ENCODE data around the gene PARVA. TPM values are rescaled to one million over a fixed set of nuclear protein-coding genes. Genes with fewer than 3 reads are reported as not detected.

The PARVA gene
- total RNA-seq, 4 donors from 2014 or later, result 10.0 to 25.0 (median 14.2) TPM

- no peak overlapping the region for H3K4me3 ChIP-seq (ENCODE audit: low read depth, poor library complexity, severe bottlenecking)
- TF ChIP-seq, protein P1, sequence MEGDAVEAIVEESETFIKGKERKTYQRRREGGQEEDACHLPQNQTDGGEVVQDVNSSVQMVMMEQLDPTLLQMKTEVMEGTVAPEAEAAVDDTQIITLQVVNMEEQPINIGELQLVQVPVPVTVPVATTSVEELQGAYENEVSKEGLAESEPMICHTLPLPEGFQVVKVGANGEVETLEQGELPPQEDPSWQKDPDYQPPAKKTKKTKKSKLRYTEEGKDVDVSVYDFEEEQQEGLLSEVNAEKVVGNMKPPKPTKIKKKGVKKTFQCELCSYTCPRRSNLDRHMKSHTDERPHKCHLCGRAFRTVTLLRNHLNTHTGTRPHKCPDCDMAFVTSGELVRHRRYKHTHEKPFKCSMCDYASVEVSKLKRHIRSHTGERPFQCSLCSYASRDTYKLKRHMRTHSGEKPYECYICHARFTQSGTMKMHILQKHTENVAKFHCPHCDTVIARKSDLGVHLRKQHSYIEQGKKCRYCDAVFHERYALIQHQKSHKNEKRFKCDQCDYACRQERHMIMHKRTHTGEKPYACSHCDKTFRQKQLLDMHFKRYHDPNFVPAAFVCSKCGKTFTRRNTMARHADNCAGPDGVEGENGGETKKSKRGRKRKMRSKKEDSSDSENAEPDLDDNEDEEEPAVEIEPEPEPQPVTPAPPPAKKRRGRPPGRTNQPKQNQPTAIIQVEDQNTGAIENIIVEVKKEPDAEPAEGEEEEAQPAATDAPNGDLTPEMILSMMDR (IDR thresholded peaks at IDR 0.05), result no peak
- no peak for TF ChIP-seq POLR2A (IDR thresholded peaks at IDR 0.05)
- peak in 1 of 2 donors; percentile 35 for DNase-seq (ENCODE audit: low spot score in 2 of 2)
- intact Hi-C loops (cut with DNase I; ENCODE audit: low total_unique reads), result no loop called here
- 32 to 40% methylated on average over 3 of the region's 3 CpGs for WGBS, 2 donors
These were observed 178.8 kb downstream of the PARVA start for GRCh38 chr11:12556155-12556554.

GRCh38 chr11:12556788-12557384 is 179.5 kb downstream of the PARVA start:
- no peak overlapping the region for H3K4me3 ChIP-seq (ENCODE audit: low read depth, poor library complexity, severe bottlenecking)
- WGBS, 2 donors, result 19 to 23% methylated on average over 6 of the region's 6 CpGs
- TF ChIP-seq, protein P1 (IDR thresholded peaks at IDR 0.05), result no peak
- TF ChIP-seq POLR2A (IDR thresholded peaks at IDR 0.05), result no peak
- DNase-seq (ENCODE audit: low spot score in 2 of 2), result peak; percentile 49 to 89
- intact Hi-C loops (cut with DNase I; ENCODE audit: low total_unique reads), result no loop called here

GRCh38 chr11:12559011-12559410 is 181.6 kb downstream of the PARVA start:
- WGBS, 2 donors, result 79 to 86% methylated on average over 3 of the region's 3 CpGs
- no peak overlapping the region for H3K4me3 ChIP-seq (ENCODE audit: low read depth, poor library complexity, severe bottlenecking)
- intact Hi-C loops (cut with DNase I; ENCODE audit: low total_unique reads), result no loop called here
- TF ChIP-seq, protein P1 (IDR thresholded peaks at IDR 0.05), result no peak
- TF ChIP-seq POLR2A (IDR thresholded peaks at IDR 0.05), result no peak
- DNase-seq (ENCODE audit: low spot score in 2 of 2), result no peak

DNA sequence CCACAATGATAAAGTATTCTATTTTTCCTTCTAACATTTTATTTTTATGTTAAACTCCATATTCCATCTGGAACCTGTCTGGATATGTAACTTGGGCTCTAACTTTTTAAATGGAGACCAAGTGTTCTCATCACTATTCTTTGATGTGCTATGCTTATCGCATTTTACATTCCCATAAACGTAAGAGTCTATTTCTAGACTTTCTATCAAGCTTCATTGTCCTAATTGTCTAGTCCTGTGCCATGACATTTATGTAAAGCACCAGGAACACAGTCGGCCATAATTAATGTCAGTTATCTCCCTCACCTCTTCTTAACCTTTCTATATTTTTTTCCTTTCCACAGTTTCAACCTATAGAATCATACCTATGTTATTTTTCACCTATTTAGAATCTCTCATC is 183.0 kb downstream of the PARVA start:
- H3K4me3 ChIP-seq (ENCODE audit: low read depth, poor library complexity, severe bottlenecking), result no peak overlapping the region
- intact Hi-C loops (cut with DNase I; ENCODE audit: low total_unique reads), result no loop called here
- no peak for DNase-seq (ENCODE audit: low spot score in 2 of 2)

DNA sequence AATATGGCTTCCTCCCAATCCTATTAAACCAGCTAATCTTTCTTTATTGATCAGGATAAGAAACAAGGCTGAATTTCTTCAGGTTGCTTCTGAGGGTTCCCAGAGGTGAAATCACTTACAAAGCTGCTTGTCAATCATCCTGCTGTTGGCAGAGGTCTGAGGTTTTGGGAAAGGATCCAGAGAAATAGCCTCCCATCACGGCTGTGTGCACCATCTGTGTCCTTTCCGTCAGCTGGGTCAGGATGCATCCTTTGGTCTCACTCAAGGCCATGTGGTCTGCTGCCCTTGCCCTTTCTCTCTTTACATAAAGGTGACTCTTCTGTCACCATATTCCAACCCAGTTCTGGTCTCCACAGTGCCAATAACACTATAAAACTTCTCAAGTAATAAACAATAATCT is 183.5 kb downstream of the PARVA start:
- intact Hi-C loops (cut with DNase I; ENCODE audit: low total_unique reads), result no loop called here
- WGBS, 2 donors, result 50 to 57% methylated on average over 2 of the region's 2 CpGs
- TF ChIP-seq, protein P1 (IDR thresholded peaks at IDR 0.05), result no peak
- TF ChIP-seq POLR2A (IDR thresholded peaks at IDR 0.05), result no peak
- no peak overlapping the region for H3K4me3 ChIP-seq (ENCODE audit: low read depth, poor library complexity, severe bottlenecking)
- no peak for DNase-seq (ENCODE audit: low spot score in 2 of 2)

More for the DNA sequence above, 183.0 kb downstream of the PARVA start:
- 91 to 95% methylated on average over 3 of the region's 3 CpGs for WGBS, 2 donors
- TF ChIP-seq POLR2A (IDR thresholded peaks at IDR 0.05), result no peak
- TF ChIP-seq, protein P1 (IDR thresholded peaks at IDR 0.05), result no peak

DNA sequence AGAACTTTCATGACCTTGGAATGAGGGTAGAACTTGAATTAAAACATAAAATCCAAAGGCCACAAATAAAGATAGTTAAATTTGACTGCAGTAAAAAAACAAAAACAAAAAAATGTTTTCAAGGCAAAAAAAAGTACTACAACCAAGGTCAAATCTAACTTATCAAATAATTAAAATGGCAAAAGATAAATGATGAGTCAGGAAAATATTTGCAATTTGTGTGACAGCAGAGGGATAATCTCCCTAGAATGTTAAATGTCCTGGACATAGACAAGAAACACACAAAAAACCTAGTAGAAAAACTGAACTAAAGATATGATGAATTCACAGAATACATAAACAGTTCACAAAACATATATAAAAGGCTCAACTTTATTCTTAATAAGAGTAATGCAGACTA is 186.6 kb downstream of the PARVA start:
- no peak for DNase-seq (ENCODE audit: low spot score in 2 of 2)
- intact Hi-C loops (cut with DNase I; ENCODE audit: low total_unique reads), result no loop called here
- no peak overlapping the region for H3K4me3 ChIP-seq (ENCODE audit: low read depth, poor library complexity, severe bottlenecking)
- TF ChIP-seq POLR2A (IDR thresholded peaks at IDR 0.05), result no peak
- TF ChIP-seq, protein P1 (IDR thresholded peaks at IDR 0.05), result no peak

Data from lower leg skin (tissue), 4 donors.